OCI-LY7 (cell line): ENCODE results near the gene CD109. TPM values are rescaled to one million over a fixed set of nuclear protein-coding genes. Genes with fewer than 3 reads are reported as not detected.

ENCODE experiments used
- BruUV-seq: library from RNA; stranded (reverse); fragments of 400-500 nt; replicated peaks from 2 replicates; lab custom pipeline; 2021; lab: Mats Ljungman, UMichigan
- CTCF ChIA-PET: fragments of 300-600 bp; sonication (Branson Sonifier 250); formaldehyde crosslinking; loops from one replicate; lab custom pipeline; 2022; ENCODE audit warnings: antibody characterized with exemption; ENCODE audit not compliant: unreplicated experiment; lab: Charles Lee
- POLR2A ChIA-PET: fragments of 300-600 bp; sonication (Branson Sonifier 250); formaldehyde crosslinking; loops from one replicate; lab custom pipeline; 2022; ENCODE audit warnings: antibody characterized with exemption; lab: Charles Lee
- DNase-seq: peaks from one replicate; pipeline ENCODE4 v3.0.0-alpha.2; 2015; ENCODE audit warnings: low spot score
- H2AFZ ChIP-seq: fragments of 200-600 bp; sonication (generic), shearing (Covaris generic); 2 replicates; pipeline ENCODE4 v1.6.1; 2014; ENCODE audit warnings: mild to moderate bottlenecking, antibody characterized with exemption, low read length, moderate library complexity
- H3K27ac ChIP-seq: fragments of 200-600 bp; sonication (generic); 2 replicates; pipeline ENCODE4 v1.5.1; 2014; ENCODE audit warnings: mixed run types, low read depth, mild to moderate bottlenecking, moderate library complexity, low read length, inconsistent platforms; ENCODE audit not compliant: poor library complexity, severe bottlenecking
- H3K36me3 ChIP-seq: fragments of 200-600 bp; sonication (generic); 2 replicates; pipeline ENCODE4 v1.6.1; 2014; ENCODE audit warnings: mild to moderate bottlenecking, antibody characterized with exemption, low read length, moderate library complexity, mixed read lengths; ENCODE audit not compliant: insufficient read depth
- H3K4me1 ChIP-seq: fragments of 200-600 bp; sonication (generic); 2 replicates; pipeline ENCODE4 v1.5.1; 2014; ENCODE audit warnings: mild to moderate bottlenecking, low read length; ENCODE audit not compliant: insufficient read depth, poor library complexity, severe bottlenecking
- H3K4me2 ChIP-seq: fragments of 200-600 bp; sonication (generic); 2 replicates; pipeline ENCODE4 v1.6.1; 2014; ENCODE audit warnings: mild to moderate bottlenecking, low read length
- H3K4me3 ChIP-seq: fragments of 200-600 bp; sonication (generic); 2 replicates; pipeline ENCODE4 v1.5.1; 2014; ENCODE audit warnings: mild to moderate bottlenecking, low read depth, low read length; ENCODE audit not compliant: poor library complexity, severe bottlenecking
- H3K79me2 ChIP-seq: fragments of 200-600 bp; sonication (generic); 2 replicates; pipeline ENCODE4 v1.6.1; 2016; ENCODE audit warnings: low read depth, mild to moderate bottlenecking, low read length, moderate library complexity, mixed read lengths; ENCODE audit not compliant: insufficient read depth
- H3K9me2 ChIP-seq: fragments of 200-600 bp; sonication (generic); 2 replicates; pipeline ENCODE4 v1.6.1; 2016; ENCODE audit warnings: mild to moderate bottlenecking, low read length, mixed read lengths; ENCODE audit not compliant: insufficient read depth
- H3K9me3 ChIP-seq: fragments of 200-600 bp; sonication (generic); 2 replicates; pipeline ENCODE4 v1.6.1; 2014; ENCODE audit warnings: mild to moderate bottlenecking, mixed run types, low read length, mixed read lengths
- H4K20me1 ChIP-seq: fragments of 200-600 bp; sonication (generic); 2 replicates; pipeline ENCODE4 v1.6.1; 2014; ENCODE audit warnings: mild to moderate bottlenecking, antibody characterized with exemption, low read length, moderate library complexity, mixed read lengths; ENCODE audit not compliant: insufficient read depth
- CTCF ChIP-seq: fragments of 200-600 bp; sonication (generic); conservative IDR thresholded peaks from 2 replicates; pipeline ENCODE4 v1.5.1; 2014; ENCODE audit warnings: mild to moderate bottlenecking, antibody characterized with exemption, low read length, moderate library complexity, mixed read lengths
- EZH2phosphoT487 ChIP-seq: fragments of 200-600 bp; sonication (generic); IDR thresholded peaks from 2 replicates; pipeline ENCODE4 v1.6.1; 2018; ENCODE audit warnings: low read depth, borderline replicate concordance, mild to moderate bottlenecking, mixed run types, antibody characterized with exemption, low read length, moderate library complexity, mixed read lengths
- intact Hi-C: fragments of 100-400 bp; cut with micrococcal nuclease; formaldehyde crosslinking; loops from one replicate; pipeline ENCODE4 v1.10.0; 2022; ENCODE audit not compliant: unreplicated experiment
- total RNA-seq, 2 experiments: library from RNA; depleted of rRNA in 1 of 2; stranded (reverse); fragments of >200 nt in 1 of 2; shearing (Covaris generic) in 1 of 2; gene quantifications; 2 replicates each; pipeline ENCODE4 v1.2.3, GENCODE V29; 2014 to 2022

Gene CD109
- total RNA-seq, 2 experiments from 2014 or later: 0.08 TPM; not detected in 1

- no peak overlapping the region for H3K27ac ChIP-seq
- no peak overlapping the region for H2AFZ ChIP-seq
- H3K79me2 ChIP-seq: no peaks in the 10 kb centered on the region
- ChIA-PET CTCF (no interaction called here), POLR2A (no interaction called here)
- DNase-seq: no peak
- no peaks in the 10 kb centered on the region for H3K4me1 ChIP-seq
- H3K4me3 ChIP-seq: no peak overlapping the region
- H3K9me3 ChIP-seq: no peaks in the 10 kb centered on the region
- no peaks in the 10 kb centered on the region for H3K36me3 ChIP-seq
- intact Hi-C loops: no loop called here
- H3K4me2 ChIP-seq: no peak overlapping the region
- BruUV-seq: no TSS peak
- TF ChIP-seq CTCF (no peak), EZH2phosphoT487 (no peak)
- no peaks in the 10 kb centered on the region for H3K9me2 ChIP-seq
- no peaks in the 10 kb centered on the region for H4K20me1 ChIP-seq
Measured at GRCh38 chr6:73694711-73695411, 1.1 kb upstream of the CD109 start.

- ChIA-PET POLR2A (interaction anchor here (0.6 kb wide), 1 partner anchor 87 kb away, joined by 3 read pairs; no protein-coding TSS in a partner anchor), CTCF (no interaction called here)
- intact Hi-C loops: no loop called here
- Histone ChIP-seq H3K9me3 (no peaks in the 10 kb centered on the region), H4K20me1 (no peaks in the 10 kb centered on the region), H3K4me2 (no peak overlapping the region), H3K27ac (no peak overlapping the region), H3K4me1 (no peaks in the 10 kb centered on the region), H2AFZ (no peak overlapping the region), H3K9me2 (no peaks in the 10 kb centered on the region), H3K79me2 (no peaks in the 10 kb centered on the region), H3K4me3 (no peak overlapping the region), H3K36me3 (no peaks in the 10 kb centered on the region)
- no peak for TF ChIP-seq EZH2phosphoT487
- no peak for TF ChIP-seq CTCF
- DNase-seq: no peak
- no TSS peak for BruUV-seq
Measured at GRCh38 chr6:73696966-73697655, 1.1 kb downstream of the CD109 start.
